Muscle layer of colon (tissue), 2 donors: ENCODE data around the gene EXOC6B.

Experiments used
- H3K27ac ChIP-seq: one replicate; pipeline ENCODE4 v1.7.0; 2013; ENCODE audit warnings: low read depth, mild to moderate bottlenecking, low read length, moderate library complexity
- H3K27me3 ChIP-seq, 2 donors: one replicate each; pipeline ENCODE4 v1.7.0; 2013; ENCODE audit warnings: low read length in 2 of 2, mild to moderate bottlenecking in 2 of 2; ENCODE audit not compliant: insufficient read depth in 2 of 2, control insufficient read depth in 1 of 2
- H3K36me3 ChIP-seq: one replicate; pipeline ENCODE4 v1.7.0; 2013; ENCODE audit warnings: mild to moderate bottlenecking, low read length; ENCODE audit not compliant: insufficient read depth
- H3K4me1 ChIP-seq: one replicate; pipeline ENCODE4 v1.7.0; 2013; ENCODE audit warnings: mild to moderate bottlenecking, low read length; ENCODE audit not compliant: insufficient read depth
- H3K4me3 ChIP-seq, 2 donors: one replicate each; pipeline ENCODE4 v1.7.0; 2013; ENCODE audit warnings: low read length in 2 of 2, low read depth in 1 of 2, mild to moderate bottlenecking in 1 of 2, moderate library complexity in 1 of 2
- H3K9ac ChIP-seq: one replicate; pipeline ENCODE4 v1.7.0; 2013; ENCODE audit warnings: low read length
- H3K9me3 ChIP-seq: one replicate; pipeline ENCODE4 v1.7.0; 2013; ENCODE audit warnings: mild to moderate bottlenecking, low read length
- donor health status: abdominal sarcoma.
- donor health status: Adenocarcinoma of cecum.

The EXOC6B gene

GRCh38 chr2:72803626-72804320, 22.1 kb downstream of the EXOC6B start:
- Histone ChIP-seq H3K27ac (no peak overlapping the region), H3K27me3 (no peaks in the 10 kb centered on the region), H3K4me3 (no peak overlapping the region), H3K36me3 (no peaks in the 10 kb centered on the region), H3K4me1 (no peaks in the 10 kb centered on the region), H3K9me3 (no peaks in the 10 kb centered on the region), H3K9ac (no peak overlapping the region)

- no peaks in the 10 kb centered on the region for H3K9me3 ChIP-seq
- no peaks in the 10 kb centered on the region for H3K4me1 ChIP-seq
- H3K36me3 ChIP-seq, result no peaks in the 10 kb centered on the region
- no peak overlapping the region for H3K9ac ChIP-seq
- H3K27me3 ChIP-seq, result no peaks in the 10 kb centered on the region
- no peak overlapping the region for H3K27ac ChIP-seq
- H3K4me3 ChIP-seq, result no peak overlapping the region
Observed at GRCh38 chr2:72803151-72803550, 22.7 kb downstream of the EXOC6B start.

GRCh38 chr2:72800492-72800891, 25.3 kb downstream of the EXOC6B start:
- Histone ChIP-seq H3K4me1 (no peaks in the 10 kb centered on the region), H3K27ac (no peak overlapping the region), H3K36me3 (no peaks in the 10 kb centered on the region), H3K9ac (no peak overlapping the region), H3K4me3 (no peak overlapping the region), H3K27me3 (no peaks in the 10 kb centered on the region), H3K9me3 (no peaks in the 10 kb centered on the region)

- peaks cover 8% of the 10 kb centered on the region for H3K4me1 ChIP-seq
- H3K9me3 ChIP-seq, result no peaks in the 10 kb centered on the region
- no peaks in the 10 kb centered on the region for H3K36me3 ChIP-seq
- no peaks in the 10 kb centered on the region for H3K27me3 ChIP-seq
- no peak overlapping the region for H3K4me3 ChIP-seq
- no peak overlapping the region for H3K9ac ChIP-seq
- H3K27ac ChIP-seq, result no peak overlapping the region
Observed at GRCh38 chr2:72797740-72798139, 28.1 kb downstream of the EXOC6B start.

- Histone ChIP-seq H3K36me3 (no peaks in the 10 kb centered on the region), H3K4me3 (no peak overlapping the region), H3K9ac (no peak overlapping the region), H3K9me3 (no peaks in the 10 kb centered on the region), H3K4me1 (peaks cover 8% of the 10 kb centered on the region), H3K27me3 (no peaks in the 10 kb centered on the region), H3K27ac (no peak overlapping the region)
Observed at GRCh38 chr2:72796766-72797165, 29.1 kb downstream of the EXOC6B start.

GRCh38 chr2:72794572-72794971, 31.3 kb downstream of the EXOC6B start:
- H3K9me3 ChIP-seq, result no peaks in the 10 kb centered on the region
- H3K27me3 ChIP-seq, result no peaks in the 10 kb centered on the region
- peaks cover 8% of the 10 kb centered on the region for H3K4me1 ChIP-seq
- H3K9ac ChIP-seq, result no peak overlapping the region
- H3K36me3 ChIP-seq, result no peaks in the 10 kb centered on the region
- H3K4me3 ChIP-seq, result no peak overlapping the region
- H3K27ac ChIP-seq, result no peak overlapping the region

- no peak overlapping the region for H3K27ac ChIP-seq
- H3K4me1 ChIP-seq, result peaks cover 8% of the 10 kb centered on the region
- no peaks in the 10 kb centered on the region for H3K27me3 ChIP-seq
Observed at GRCh38 chr2:72793798-72794440, 31.9 kb downstream of the EXOC6B start.

GRCh38 chr2:72789241-72789640, 36.6 kb downstream of the EXOC6B start:
- Histone ChIP-seq H3K9me3 (no peaks in the 10 kb centered on the region), H3K27ac (no peak overlapping the region), H3K9ac (no peak overlapping the region), H3K36me3 (no peaks in the 10 kb centered on the region), H3K4me3 (no peak overlapping the region), H3K4me1 (peaks cover 3% of the 10 kb centered on the region), H3K27me3 (no peaks in the 10 kb centered on the region)

More at GRCh38 chr2:72793798-72794440, 31.9 kb downstream of the EXOC6B start:
- no peak overlapping the region for H3K9ac ChIP-seq
- H3K9me3 ChIP-seq, result no peaks in the 10 kb centered on the region
- no peak overlapping the region for H3K4me3 ChIP-seq
- H3K36me3 ChIP-seq, result no peaks in the 10 kb centered on the region

GRCh38 chr2:72788756-72789155, 37.1 kb downstream of the EXOC6B start:
- Histone ChIP-seq H3K36me3 (no peaks in the 10 kb centered on the region), H3K9ac (no peak overlapping the region)

GRCh38 chr2:72785517-72785916, 40.3 kb downstream of the EXOC6B start:
- no peak overlapping the region for H3K27ac ChIP-seq
- no peaks in the 10 kb centered on the region for H3K4me1 ChIP-seq
- H3K9me3 ChIP-seq, result no peaks in the 10 kb centered on the region
- H3K9ac ChIP-seq, result no peak overlapping the region
- no peaks in the 10 kb centered on the region for H3K36me3 ChIP-seq
- no peak overlapping the region for H3K4me3 ChIP-seq
- H3K27me3 ChIP-seq, result no peaks in the 10 kb centered on the region

More at GRCh38 chr2:72788756-72789155, 37.1 kb downstream of the EXOC6B start:
- H3K9me3 ChIP-seq, result no peaks in the 10 kb centered on the region
- H3K4me1 ChIP-seq, result no peaks in the 10 kb centered on the region
- no peak overlapping the region for H3K27ac ChIP-seq
- H3K27me3 ChIP-seq, result no peaks in the 10 kb centered on the region
- no peak overlapping the region for H3K4me3 ChIP-seq

GRCh38 chr2:72782520-72782919, 43.3 kb downstream of the EXOC6B start:
- H3K4me3 ChIP-seq, result no peak overlapping the region
- no peaks in the 10 kb centered on the region for H3K4me1 ChIP-seq
- H3K36me3 ChIP-seq, result no peaks in the 10 kb centered on the region
- no peak overlapping the region for H3K9ac ChIP-seq
- no peaks in the 10 kb centered on the region for H3K9me3 ChIP-seq
- H3K27ac ChIP-seq, result no peak overlapping the region
- no peaks in the 10 kb centered on the region for H3K27me3 ChIP-seq

GRCh38 chr2:72781480-72781879, 44.4 kb downstream of the EXOC6B start:
- Histone ChIP-seq H3K27me3 (no peaks in the 10 kb centered on the region), H3K36me3 (no peaks in the 10 kb centered on the region), H3K4me3 (no peak overlapping the region), H3K9ac (no peak overlapping the region), H3K27ac (no peak overlapping the region), H3K4me1 (no peaks in the 10 kb centered on the region), H3K9me3 (no peaks in the 10 kb centered on the region)
